ENCODE results near the gene SLC12A8.

Gene SLC12A8, protein sequence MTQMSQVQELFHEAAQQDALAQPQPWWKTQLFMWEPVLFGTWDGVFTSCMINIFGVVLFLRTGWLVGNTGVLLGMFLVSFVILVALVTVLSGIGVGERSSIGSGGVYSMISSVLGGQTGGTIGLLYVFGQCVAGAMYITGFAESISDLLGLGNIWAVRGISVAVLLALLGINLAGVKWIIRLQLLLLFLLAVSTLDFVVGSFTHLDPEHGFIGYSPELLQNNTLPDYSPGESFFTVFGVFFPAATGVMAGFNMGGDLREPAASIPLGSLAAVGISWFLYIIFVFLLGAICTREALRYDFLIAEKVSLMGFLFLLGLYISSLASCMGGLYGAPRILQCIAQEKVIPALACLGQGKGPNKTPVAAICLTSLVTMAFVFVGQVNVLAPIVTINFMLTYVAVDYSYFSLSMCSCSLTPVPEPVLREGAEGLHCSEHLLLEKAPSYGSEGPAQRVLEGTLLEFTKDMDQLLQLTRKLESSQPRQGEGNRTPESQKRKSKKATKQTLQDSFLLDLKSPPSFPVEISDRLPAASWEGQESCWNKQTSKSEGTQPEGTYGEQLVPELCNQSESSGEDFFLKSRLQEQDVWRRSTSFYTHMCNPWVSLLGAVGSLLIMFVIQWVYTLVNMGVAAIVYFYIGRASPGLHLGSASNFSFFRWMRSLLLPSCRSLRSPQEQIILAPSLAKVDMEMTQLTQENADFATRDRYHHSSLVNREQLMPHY

GRCh38 chr3:125212509-125213363, at the start of gene SLC12A8:
TSS of gene SLC12A8 (minus strand) at chr3:125212748. CDS start at chr3:125211349, 1,399 bp downstream.
- DNase-seq (ENCODE audit: low read depth): no peak

GRCh38 chr3:125262161-125262560, 49.6 kb upstream of the SLC12A8 start:
- no peak for DNase-seq (ENCODE audit: low read depth)

GRCh38 chr3:125261031-125261430, 48.5 kb upstream of the SLC12A8 start:
- no peak for DNase-seq (ENCODE audit: low read depth)

DNA sequence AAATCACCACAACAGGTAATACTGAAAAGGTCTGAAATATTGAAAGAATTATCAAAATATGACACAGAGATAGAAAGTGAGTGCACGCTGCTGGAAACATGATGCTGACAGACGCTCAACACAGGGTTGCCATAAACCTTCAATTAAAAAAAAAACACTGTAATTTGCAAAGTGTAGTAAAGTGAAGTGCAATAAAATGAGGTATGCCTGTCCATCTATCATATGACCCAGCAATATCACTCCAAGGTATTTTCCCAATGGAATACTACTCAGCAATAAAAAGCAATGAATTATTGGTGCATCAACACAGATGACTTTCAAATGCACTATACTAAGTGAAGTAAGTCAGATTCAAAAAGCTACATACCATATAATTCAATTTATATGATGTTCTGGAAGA, 47.6 kb upstream of the SLC12A8 start:
- no peak for DNase-seq (ENCODE audit: low read depth)

- DNase-seq (ENCODE audit: low read depth): no peak
Measured at GRCh38 chr3:125257536-125257935, 45.0 kb upstream of the SLC12A8 start.

GRCh38 chr3:125256675-125257074, 44.1 kb upstream of the SLC12A8 start:
- DNase-seq (ENCODE audit: low read depth): no peak

- no peak for DNase-seq (ENCODE audit: low read depth)
Measured at GRCh38 chr3:125250973-125251372, 38.4 kb upstream of the SLC12A8 start.

DNA sequence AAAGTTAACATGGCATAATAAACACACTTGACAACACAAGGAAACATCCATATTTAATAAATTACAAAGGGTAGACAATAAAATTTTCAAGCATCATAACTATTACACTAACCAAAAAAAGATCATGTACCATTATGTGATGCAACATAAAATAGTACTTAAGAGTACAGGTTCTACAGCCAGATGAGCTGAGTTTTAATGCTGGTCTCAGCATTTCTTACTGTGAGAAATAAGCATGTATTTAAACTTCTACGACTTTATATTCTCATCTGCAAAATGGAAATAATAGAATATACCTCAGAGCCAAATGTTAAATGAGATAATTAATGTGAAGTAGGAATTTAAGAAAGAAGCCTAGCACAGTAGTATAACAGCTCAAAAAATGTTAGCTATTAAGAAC, 33.7 kb upstream of the SLC12A8 start:
- DNase-seq (ENCODE audit: low read depth): no peak

DNA sequence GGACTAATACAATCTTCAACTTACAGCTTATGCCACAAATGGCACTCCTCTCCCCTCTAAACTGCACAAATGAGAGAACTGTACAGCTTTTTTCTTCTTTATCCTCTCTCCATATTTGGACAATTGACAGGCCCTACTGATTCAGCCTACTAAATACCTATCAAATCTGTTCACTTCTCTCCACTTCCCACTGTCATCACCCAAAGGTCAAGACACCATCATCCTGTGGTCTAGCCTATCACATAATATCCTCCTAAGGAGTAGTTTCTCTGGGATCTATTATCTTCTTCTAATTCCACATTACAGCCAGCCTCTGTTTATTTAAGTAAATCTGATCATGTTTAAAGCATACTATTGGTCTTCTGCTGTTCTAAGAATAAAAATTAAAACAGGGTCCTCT, 33.0 kb upstream of the SLC12A8 start:
- DNase-seq (ENCODE audit: low read depth): no peak

GRCh38 chr3:125240496-125240895, 27.9 kb upstream of the SLC12A8 start:
- no peak for DNase-seq (ENCODE audit: low read depth)

- DNase-seq (ENCODE audit: low read depth): no peak
Measured at GRCh38 chr3:125239266-125239665, 26.7 kb upstream of the SLC12A8 start.

DNA sequence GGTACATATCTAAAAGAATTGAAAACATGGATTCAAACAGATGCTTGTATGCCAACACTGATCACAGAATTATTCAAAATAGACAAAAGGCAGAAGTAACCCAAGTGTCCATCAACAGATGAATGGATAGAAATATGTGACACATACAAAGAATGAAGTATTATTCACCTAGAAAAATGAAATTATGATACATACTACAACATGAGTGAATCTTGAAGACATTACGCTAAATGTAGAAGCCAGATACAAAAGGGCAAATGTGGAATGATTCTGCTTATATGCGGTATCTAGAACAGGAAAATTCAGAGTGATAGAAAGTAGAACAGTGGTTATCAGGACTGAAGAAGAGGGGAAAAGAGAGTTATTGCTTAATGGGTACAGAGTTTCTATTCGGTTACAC, 26.2 kb upstream of the SLC12A8 start:
- no peak for DNase-seq (ENCODE audit: low read depth)

GRCh38 chr3:125236331-125236903, 23.9 kb upstream of the SLC12A8 start:
- DNase-seq (ENCODE audit: low read depth): no peak

DNA sequence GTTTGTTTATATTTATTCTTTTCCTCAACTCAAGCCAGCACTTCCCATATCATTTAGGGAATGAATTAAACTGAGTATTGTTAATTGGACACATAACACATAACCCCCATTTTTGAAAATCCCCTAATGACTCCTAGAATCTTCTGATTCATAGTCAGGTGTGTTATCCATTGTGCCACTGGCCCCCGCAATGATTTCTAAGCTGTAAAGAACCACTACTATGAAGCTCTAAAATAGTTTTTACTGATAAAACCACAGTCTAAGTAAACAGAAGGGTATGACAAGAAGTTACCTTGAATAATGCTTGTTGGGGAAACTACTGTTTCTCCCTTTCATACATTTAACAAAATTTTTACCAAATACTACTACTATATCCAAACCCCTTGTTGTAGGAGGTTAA, 22.3 kb upstream of the SLC12A8 start:
- DNase-seq (ENCODE audit: low read depth): no peak

- DNase-seq (ENCODE audit: low read depth): no peak
Measured at GRCh38 chr3:125232401-125232800, 19.9 kb upstream of the SLC12A8 start.

DNA sequence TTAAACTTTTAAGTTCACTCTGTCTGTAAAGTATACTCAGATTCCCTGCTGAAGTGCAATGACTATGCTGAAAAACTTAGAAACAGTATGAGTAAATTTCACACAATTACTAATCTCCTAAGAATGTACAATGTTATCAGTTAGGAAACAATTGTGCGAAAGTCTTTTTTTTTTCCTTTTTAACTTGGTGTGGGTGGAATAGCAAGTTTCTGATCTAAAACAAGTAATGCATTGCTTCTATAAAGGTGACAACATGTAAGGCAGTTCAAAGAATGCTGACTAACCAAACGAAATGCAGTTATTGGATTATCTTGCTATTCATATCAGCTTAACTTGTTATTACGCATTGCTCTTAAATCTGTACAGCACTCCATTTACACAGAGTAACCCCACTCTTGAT, 19.3 kb upstream of the SLC12A8 start:
- no peak for DNase-seq (ENCODE audit: low read depth)

GRCh38 chr3:125229707-125230106, 17.2 kb upstream of the SLC12A8 start:
- DNase-seq (ENCODE audit: low read depth): no peak

- no peak for DNase-seq (ENCODE audit: low read depth)
Measured at GRCh38 chr3:125229168-125229567, 16.6 kb upstream of the SLC12A8 start.

DNA sequence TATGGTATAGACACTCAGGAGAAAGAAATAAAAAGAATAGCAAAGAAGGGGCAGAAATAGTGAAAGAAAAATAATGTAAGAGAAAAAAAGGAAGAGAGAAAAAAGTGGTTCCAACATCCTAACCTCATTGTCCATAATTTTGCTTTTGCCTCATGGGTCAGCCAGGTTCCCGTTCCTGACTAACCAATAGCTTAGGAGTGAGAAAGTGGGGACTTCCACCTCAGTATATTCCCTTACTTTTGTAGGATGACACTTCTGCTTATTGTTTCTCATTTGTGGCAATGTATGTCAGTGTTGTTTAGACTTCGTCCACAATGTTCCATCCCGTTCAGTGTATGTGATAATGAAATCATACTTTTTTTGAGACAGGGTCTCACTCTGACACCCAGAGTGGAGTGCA, 9.3 kb upstream of the SLC12A8 start:
- DNase-seq (ENCODE audit: low read depth): no peak

GRCh38 chr3:125220727-125221429, 8.3 kb upstream of the SLC12A8 start:
- no peak for DNase-seq (ENCODE audit: low read depth)

DNA sequence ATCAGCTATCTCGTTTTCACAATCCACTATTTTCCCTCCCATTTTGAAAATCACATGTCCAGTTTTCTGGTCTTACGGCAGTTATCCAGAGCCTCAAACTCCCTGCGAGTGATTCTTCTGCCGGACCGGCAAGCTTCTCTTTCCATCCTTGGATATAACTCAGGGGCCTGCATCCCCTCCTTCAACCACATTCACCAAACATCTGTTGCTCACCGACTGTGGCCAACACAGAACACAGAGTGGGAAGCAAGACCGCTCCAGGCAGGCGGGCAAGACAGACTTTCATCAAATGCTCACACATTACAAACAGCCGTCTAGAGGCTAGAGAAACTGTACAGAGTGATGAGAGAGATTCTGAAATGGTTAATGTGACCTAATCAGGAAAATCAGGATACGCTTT, 7.6 kb upstream of the SLC12A8 start:
- DNase-seq (ENCODE audit: low read depth): no peak

- DNase-seq (ENCODE audit: low read depth): no peak
Measured at GRCh38 chr3:125219261-125219701, 6.7 kb upstream of the SLC12A8 start.
